HEK293 (cell line): ENCODE data around the gene DNAJC7.
"Not testable (repeated sequence)": the region's sequence is repeated elsewhere in the genome, so short reads cannot be mapped to it uniquely, and the experiment has no call there.

Experiments used
- CTCF ChIA-PET: fragments of 350-600 bp; formaldehyde crosslinking; extraction: SDS; loops from one replicate; lab custom pipeline; 2021; ENCODE audit warnings: antibody characterized with exemption; lab: Yijun Ruan, JAX
- POLR2A ChIA-PET: fragments of 300-600 bp; formaldehyde crosslinking; extraction: SDS; loops from one replicate; lab custom pipeline; 2020; ENCODE audit warnings: antibody characterized with exemption, inconsistent platforms; lab: Yijun Ruan, JAX
- H3K27ac ChIP-seq: fragments of 200-500 bp; sonication (Bioruptor generic); 2 replicates; pipeline ENCODE4 v1.5.1; 2014; ENCODE audit warnings: low read depth, low read length, control low read depth, inconsistent platforms; ENCODE audit errors: extremely low read depth
- H3K36me3 ChIP-seq, 2 experiments: fragments of 200-500 bp in 1 of 2; sonication (Bioruptor generic) in 1 of 2; 1 replicate in 1 of 2; 2 replicates in 1 of 2; pipeline ENCODE4 v1.5.1; 2014 to 2017; ENCODE audit warnings: inconsistent platforms in 2 of 2, low read length in 2 of 2; ENCODE audit not compliant: control insufficient read depth in 2 of 2, insufficient read depth in 1 of 2
- H3K4me1 ChIP-seq: fragments of 200-500 bp; sonication (Bioruptor generic); 2 replicates; pipeline ENCODE4 v1.5.1; 2014; ENCODE audit warnings: mild to moderate bottlenecking, low read length, inconsistent platforms; ENCODE audit not compliant: control insufficient read depth, insufficient read depth
- H3K4me3 ChIP-seq: 2 replicates; pipeline ENCODE4 v1.5.1; 2011; ENCODE audit warnings: low read depth, mild to moderate bottlenecking, control low read depth, low read length, moderate library complexity
- H3K9me3 ChIP-seq: fragments of 200-500 bp; sonication (Bioruptor generic); 2 replicates; pipeline ENCODE4 v1.5.1; 2014; ENCODE audit warnings: low read depth, low read length, inconsistent platforms; ENCODE audit not compliant: control insufficient read depth, insufficient read depth
- ELK4 ChIP-seq: IDR thresholded peaks from 2 replicates; pipeline ENCODE4 v1.6.1; 2011; ENCODE audit warnings: mild to moderate bottlenecking, low read depth, low read length, borderline replicate concordance
- GLIS1 ChIP-seq: fragments of 450-650 bp; formaldehyde crosslinking; IDR thresholded peaks from 2 replicates; pipeline ENCODE4 v1.5.1; 2016; ENCODE audit warnings: missing biosample characterization, missing genetic modification characterization
- KLF16 ChIP-seq: fragments of 450-650 bp; formaldehyde crosslinking; IDR thresholded peaks from 2 replicates; pipeline ENCODE4 v1.5.1; 2017; ENCODE audit warnings: missing biosample characterization, missing genetic modification characterization
- KLF8 ChIP-seq: fragments of 450-650 bp; formaldehyde crosslinking; IDR thresholded peaks from 2 replicates; pipeline ENCODE4 v1.5.1; 2016; ENCODE audit warnings: missing biosample characterization, missing genetic modification characterization
- SCRT2 ChIP-seq: fragments of 450-650 bp; formaldehyde crosslinking; IDR thresholded peaks from 2 replicates; pipeline ENCODE4 v1.5.1; 2016; ENCODE audit warnings: missing biosample characterization, missing genetic modification characterization
- SP2 ChIP-seq: fragments of 450-650 bp; formaldehyde crosslinking; IDR thresholded peaks from 2 replicates; pipeline ENCODE4 v1.5.1; 2016; ENCODE audit warnings: missing biosample characterization, missing genetic modification characterization
- ZBTB17 ChIP-seq: fragments of 450-650 bp; formaldehyde crosslinking; IDR thresholded peaks from 2 replicates; pipeline ENCODE4 v1.5.1; 2016; ENCODE audit warnings: missing biosample characterization, missing genetic modification characterization
- ZBTB48 ChIP-seq: fragments of 450-650 bp; formaldehyde crosslinking; IDR thresholded peaks from 2 replicates; pipeline ENCODE4 v1.5.1; 2016; ENCODE audit warnings: missing biosample characterization, missing genetic modification characterization
- ZNF121 ChIP-seq: fragments of 450-650 bp; formaldehyde crosslinking; IDR thresholded peaks from 2 replicates; pipeline ENCODE4 v1.5.1; 2016; ENCODE audit warnings: missing biosample characterization, missing genetic modification characterization
- ZNF146 ChIP-seq: fragments of 450-650 bp; formaldehyde crosslinking; IDR thresholded peaks from 2 replicates; pipeline ENCODE4 v1.5.1; 2016; ENCODE audit warnings: missing biosample characterization, missing genetic modification characterization
- ZNF248 ChIP-seq: fragments of 450-650 bp; formaldehyde crosslinking; IDR thresholded peaks from 2 replicates; pipeline ENCODE4 v1.5.1; 2017; ENCODE audit warnings: missing biosample characterization, missing genetic modification characterization
- ZNF362 ChIP-seq: fragments of 450-650 bp; formaldehyde crosslinking; IDR thresholded peaks from 2 replicates; pipeline ENCODE4 v1.5.1; 2016; ENCODE audit warnings: missing biosample characterization, missing genetic modification characterization
- ZNF660 ChIP-seq: fragments of 450-650 bp; IDR thresholded peaks from 2 replicates; pipeline ENCODE4 v1.5.1; 2018; ENCODE audit warnings: missing biosample characterization, mild to moderate bottlenecking, missing genetic modification characterization
- ZNF830 ChIP-seq: fragments of 450-650 bp; IDR thresholded peaks from 2 replicates; pipeline ENCODE4 v1.5.0; 2018; ENCODE audit warnings: missing biosample characterization, missing genetic modification characterization, low read depth, mild to moderate bottlenecking, moderate library complexity
- TF ChIP-seq, protein P1 (sequence below): fragments of 450-650 bp; formaldehyde crosslinking; IDR thresholded peaks from 2 replicates; pipeline ENCODE4 v1.5.1; 2016; ENCODE audit warnings: missing biosample characterization, missing genetic modification characterization
- TF ChIP-seq, protein P2 (sequence below): fragments of 450-650 bp; formaldehyde crosslinking; IDR thresholded peaks from 2 replicates; pipeline ENCODE4 v1.5.1; 2016; ENCODE audit warnings: missing biosample characterization, missing genetic modification characterization
- TF ChIP-seq, protein P3 (sequence below): fragments of 450-650 bp; formaldehyde crosslinking; IDR thresholded peaks from 2 replicates; pipeline ENCODE4 v1.5.1; 2016; ENCODE audit warnings: missing biosample characterization, missing genetic modification characterization
- TF ChIP-seq, protein P4 (sequence below): fragments of 450-650 bp; formaldehyde crosslinking; IDR thresholded peaks from 2 replicates; pipeline ENCODE4 v1.5.1; 2017; ENCODE audit warnings: missing biosample characterization, missing genetic modification characterization

Gene DNAJC7

DNA sequence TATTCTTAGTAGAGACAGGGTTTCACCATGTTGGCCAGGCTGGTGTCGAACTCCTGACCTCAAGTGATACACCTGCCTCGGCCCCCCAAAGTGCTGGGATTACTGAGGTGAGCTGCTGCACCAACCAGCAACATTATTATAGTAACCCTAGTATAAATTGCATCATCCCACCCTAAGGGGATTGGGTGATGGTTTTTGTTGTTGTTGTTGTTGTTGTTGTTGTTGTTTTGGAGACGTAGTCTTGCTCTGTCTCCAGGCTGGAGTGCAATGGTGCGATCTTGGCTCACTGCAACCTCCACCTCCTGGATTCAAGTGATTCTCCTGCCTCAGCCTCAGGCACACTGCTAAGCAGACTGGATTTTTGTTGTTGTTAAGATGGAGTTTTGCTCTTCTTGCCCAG lies 85.5 kb downstream of the DNAJC7 start:
- POLR2A ChIA-PET, H3K27ac ChIP-seq, H3K4me1 ChIP-seq, H3K9me3 ChIP-seq, H3K4me3 ChIP-seq: not testable (repeated sequence)
- CTCF ChIA-PET = interaction anchor here (1.9 to 4.0 kb wide), 2 partner anchors 13 to 31 kb away, joined by 7 to 18 read pairs; partner anchors contain the start of gene ACLY
- peaks cover 0 to 17% of the 10 kb centered on the region in 2 experiments; a peak in 1 of 3 replicates for H3K36me3 ChIP-seq

GRCh38 chr17:41930833-41931156 lies 86.4 kb downstream of the DNAJC7 start:
- ChIA-PET POLR2A (interaction anchor here (0.5 to 2.8 kb wide), 21 partner anchors 8 to 1112 kb away, joined by 3 to 73 read pairs (median 4); partner anchors contain the start of genes ACLY, ATP6V0A1, CNP and JUP), CTCF (interaction anchor here (0.6 to 4.6 kb wide), 9 partner anchors 12 to 1688 kb away, joined by 3 to 26 read pairs (median 4); partner anchors contain the start of genes ACLY and NKIRAS2)
- not testable (repeated sequence) for H3K27ac ChIP-seq, H3K4me1 ChIP-seq, H3K9me3 ChIP-seq, H3K36me3 ChIP-seq
- peak overlapping the region; percentile 59 for H3K4me3 ChIP-seq
- peak; percentile 98 for TF ChIP-seq ZNF362 (tag by site-specific recombination)

GRCh38 chr17:41930009-41930832 lies 87.0 kb downstream of the DNAJC7 start, which contains the start of gene ODAD4:
Gene ODAD4, plus strand, starts transcription at chr17:41930617. Its CDS starts 107 bp downstream, at chr17:41930724.
- POLR2A ChIA-PET = interaction anchor here (0.5 to 2.8 kb wide), 24 partner anchors 9 to 1112 kb away, joined by 3 to 73 read pairs (median 4); partner anchors contain the start of genes ACLY, ATP6V0A1, CNP and JUP
- CTCF ChIA-PET = interaction anchor here (0.6 to 4.6 kb wide), 12 partner anchors 12 to 1687 kb away, joined by 3 to 26 read pairs (median 3); partner anchors contain the start of genes ACLY and NKIRAS2
- H3K9me3 ChIP-seq = no peaks in the 10 kb centered on the region
- peaks cover 0 to 2% of the 10 kb centered on the region in 2 experiments; a peak in 2 of 3 replicates for H3K36me3 ChIP-seq
- peak within 1 kb of the TSS; percentile 59 for H3K4me3 ChIP-seq
- H3K27ac ChIP-seq = peak within 1 kb of the TSS; percentile 54
- H3K4me1 ChIP-seq = peaks cover 4% of the 10 kb centered on the region; the same call in 1 of the 2 replicates
- TF ChIP-seq, protein P1, sequence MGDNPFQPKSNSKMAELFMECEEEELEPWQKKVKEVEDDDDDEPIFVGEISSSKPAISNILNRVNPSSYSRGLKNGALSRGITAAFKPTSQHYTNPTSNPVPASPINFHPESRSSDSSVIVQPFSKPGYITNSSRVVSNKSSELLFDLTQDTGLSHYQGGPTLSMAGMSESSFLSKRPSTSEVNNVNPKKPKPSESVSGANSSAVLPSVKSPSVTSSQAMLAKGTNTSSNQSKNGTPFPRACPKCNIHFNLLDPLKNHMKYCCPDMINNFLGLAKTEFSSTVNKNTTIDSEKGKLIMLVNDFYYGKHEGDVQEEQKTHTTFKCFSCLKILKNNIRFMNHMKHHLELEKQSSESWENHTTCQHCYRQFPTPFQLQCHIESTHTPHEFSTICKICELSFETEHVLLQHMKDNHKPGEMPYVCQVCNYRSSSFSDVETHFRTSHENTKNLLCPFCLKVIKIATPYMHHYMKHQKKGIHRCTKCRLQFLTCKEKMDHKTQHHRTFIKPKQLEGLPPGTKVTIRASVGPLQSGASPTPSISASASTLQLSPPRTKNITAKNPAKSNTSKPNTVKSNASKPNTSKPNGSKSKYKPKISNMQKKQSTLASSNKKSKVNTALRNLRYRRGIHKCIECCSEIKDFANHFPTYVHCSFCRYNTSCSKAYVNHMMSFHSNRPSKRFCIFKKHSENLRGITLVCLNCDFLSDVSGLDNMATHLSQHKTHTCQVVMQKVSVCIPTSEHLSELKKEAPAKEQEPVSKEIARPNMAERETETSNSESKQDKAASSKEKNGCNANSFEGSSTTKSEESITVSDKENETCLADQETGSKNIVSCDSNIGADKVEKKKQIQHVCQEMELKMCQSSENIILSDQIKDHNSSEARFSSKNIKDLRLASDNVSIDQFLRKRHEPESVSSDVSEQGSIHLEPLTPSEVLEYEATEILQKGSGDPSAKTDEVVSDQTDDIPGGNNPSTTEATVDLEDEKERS (tag by site-specific recombination) = peak; percentile 29; the same call in 1 of the 2 replicates
- peak; percentile 16; the same call in 1 of the 2 replicates for TF ChIP-seq ZNF121 (tag by site-specific recombination)
- TF ChIP-seq GLIS1 = peak; percentile 11; the same call in 1 of the 2 replicates
- TF ChIP-seq, protein P2, sequence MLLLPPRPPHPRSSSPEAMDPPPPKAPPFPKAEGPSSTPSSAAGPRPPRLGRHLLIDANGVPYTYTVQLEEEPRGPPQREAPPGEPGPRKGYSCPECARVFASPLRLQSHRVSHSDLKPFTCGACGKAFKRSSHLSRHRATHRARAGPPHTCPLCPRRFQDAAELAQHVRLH (tag by site-specific recombination) = peak; percentile 69; the same call in 1 of the 2 replicates
- TF ChIP-seq ZBTB48 (tag by site-specific recombination) = peak; percentile 97
- peak; percentile 92 for TF ChIP-seq SCRT2
- peak; percentile 79 for TF ChIP-seq SP2
- TF ChIP-seq ZNF830 (tag by site-specific recombination) = no peak
- TF ChIP-seq KLF16 = peak; percentile 50; the same call in 1 of the 2 replicates
- TF ChIP-seq, protein P3, sequence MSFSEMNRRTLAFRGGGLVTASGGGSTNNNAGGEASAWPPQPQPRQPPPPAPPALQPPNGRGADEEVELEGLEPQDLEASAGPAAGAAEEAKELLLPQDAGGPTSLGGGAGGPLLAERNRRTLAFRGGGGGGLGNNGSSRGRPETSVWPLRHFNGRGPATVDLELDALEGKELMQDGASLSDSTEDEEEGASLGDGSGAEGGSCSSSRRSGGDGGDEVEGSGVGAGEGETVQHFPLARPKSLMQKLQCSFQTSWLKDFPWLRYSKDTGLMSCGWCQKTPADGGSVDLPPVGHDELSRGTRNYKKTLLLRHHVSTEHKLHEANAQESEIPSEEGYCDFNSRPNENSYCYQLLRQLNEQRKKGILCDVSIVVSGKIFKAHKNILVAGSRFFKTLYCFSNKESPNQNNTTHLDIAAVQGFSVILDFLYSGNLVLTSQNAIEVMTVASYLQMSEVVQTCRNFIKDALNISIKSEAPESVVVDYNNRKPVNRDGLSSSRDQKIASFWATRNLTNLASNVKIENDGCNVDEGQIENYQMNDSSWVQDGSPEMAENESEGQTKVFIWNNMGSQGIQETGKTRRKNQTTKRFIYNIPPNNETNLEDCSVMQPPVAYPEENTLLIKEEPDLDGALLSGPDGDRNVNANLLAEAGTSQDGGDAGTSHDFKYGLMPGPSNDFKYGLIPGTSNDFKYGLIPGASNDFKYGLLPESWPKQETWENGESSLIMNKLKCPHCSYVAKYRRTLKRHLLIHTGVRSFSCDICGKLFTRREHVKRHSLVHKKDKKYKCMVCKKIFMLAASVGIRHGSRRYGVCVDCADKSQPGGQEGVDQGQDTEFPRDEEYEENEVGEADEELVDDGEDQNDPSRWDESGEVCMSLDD (tag by site-specific recombination) = no peak
- 0 out of 2 replicates have a peak, but pooled peaks have one; percentile 56 for TF ChIP-seq ELK4
- peak; percentile 98 for TF ChIP-seq ZBTB17 (tag by site-specific recombination)
- TF ChIP-seq ZNF660 = peak; percentile 86
- no peak for TF ChIP-seq ZNF248 (tag by site-specific recombination)
- TF ChIP-seq, protein P4, sequence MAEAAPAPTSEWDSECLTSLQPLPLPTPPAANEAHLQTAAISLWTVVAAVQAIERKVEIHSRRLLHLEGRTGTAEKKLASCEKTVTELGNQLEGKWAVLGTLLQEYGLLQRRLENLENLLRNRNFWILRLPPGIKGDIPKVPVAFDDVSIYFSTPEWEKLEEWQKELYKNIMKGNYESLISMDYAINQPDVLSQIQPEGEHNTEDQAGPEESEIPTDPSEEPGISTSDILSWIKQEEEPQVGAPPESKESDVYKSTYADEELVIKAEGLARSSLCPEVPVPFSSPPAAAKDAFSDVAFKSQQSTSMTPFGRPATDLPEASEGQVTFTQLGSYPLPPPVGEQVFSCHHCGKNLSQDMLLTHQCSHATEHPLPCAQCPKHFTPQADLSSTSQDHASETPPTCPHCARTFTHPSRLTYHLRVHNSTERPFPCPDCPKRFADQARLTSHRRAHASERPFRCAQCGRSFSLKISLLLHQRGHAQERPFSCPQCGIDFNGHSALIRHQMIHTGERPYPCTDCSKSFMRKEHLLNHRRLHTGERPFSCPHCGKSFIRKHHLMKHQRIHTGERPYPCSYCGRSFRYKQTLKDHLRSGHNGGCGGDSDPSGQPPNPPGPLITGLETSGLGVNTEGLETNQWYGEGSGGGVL (tag by site-specific recombination) = no peak
- peak; percentile 74; the same call in 1 of the 2 replicates for TF ChIP-seq KLF8 (tag by site-specific recombination)
- TF ChIP-seq ZNF146 (tag by site-specific recombination) = 0 out of 2 replicates have a peak, but pooled peaks have one; percentile 23
